Upper lobe of right lung (tissue), 1 donor: ENCODE data around the gene GHR. TPM values are rescaled to one million over a fixed set of nuclear protein-coding genes. Genes with fewer than 3 reads are reported as not detected.

Experiments
- ATAC-seq: fragments of 200-7000 bp; cut with Tn5 transposase; one replicate; pipeline ENCODE4 v1.9.1; 2020; ENCODE audit warnings: mild to moderate bottlenecking, moderate library complexity
- DNase-seq: peaks from one replicate; pipeline ENCODE4 v3.0.0-alpha.2; 2020
- H3K27ac ChIP-seq: fragments of 200-600 bp; one replicate; pipeline ENCODE4 v1.8.0; 2022
- H3K27me3 ChIP-seq: fragments of 200-600 bp; one replicate; pipeline ENCODE4 v1.8.0; 2022; ENCODE audit warnings: mild to moderate bottlenecking
- H3K36me3 ChIP-seq: fragments of 200-600 bp; one replicate; pipeline ENCODE4 v1.8.0; 2022
- H3K4me1 ChIP-seq: fragments of 200-600 bp; one replicate; pipeline ENCODE4 v1.8.0; 2022
- H3K4me3 ChIP-seq: fragments of 200-600 bp; one replicate; pipeline ENCODE4 v1.8.0; 2022; ENCODE audit warnings: mild to moderate bottlenecking
- H3K9me3 ChIP-seq: fragments of 200-600 bp; one replicate; pipeline ENCODE4 v1.8.0; 2022
- CTCF ChIP-seq: fragments of 200-600 bp; IDR thresholded peaks from one replicate; pipeline ENCODE4 v1.8.0; 2022; ENCODE audit warnings: antibody characterized with exemption
- intact Hi-C: fragments of 100-400 bp; cut with DNase I; formaldehyde crosslinking; loops from one replicate; pipeline ENCODE4 v1.11.0; 2022
- total RNA-seq: library from RNA; stranded (reverse); fragmentation: NEBNext Ultra II Directional; extraction: Animal tissue kit (Norgen Biotek cat#: 25700); gene quantifications from one replicate; pipeline ENCODE4 v1.2.1, GENCODE V29; 2021
- donor health status: DM: no; HTN: yes; CAD: no; lungs with severe emphysema.

GHR gene
- total RNA-seq, 1 donor from 2014 or later = 6.6 TPM

DNA sequence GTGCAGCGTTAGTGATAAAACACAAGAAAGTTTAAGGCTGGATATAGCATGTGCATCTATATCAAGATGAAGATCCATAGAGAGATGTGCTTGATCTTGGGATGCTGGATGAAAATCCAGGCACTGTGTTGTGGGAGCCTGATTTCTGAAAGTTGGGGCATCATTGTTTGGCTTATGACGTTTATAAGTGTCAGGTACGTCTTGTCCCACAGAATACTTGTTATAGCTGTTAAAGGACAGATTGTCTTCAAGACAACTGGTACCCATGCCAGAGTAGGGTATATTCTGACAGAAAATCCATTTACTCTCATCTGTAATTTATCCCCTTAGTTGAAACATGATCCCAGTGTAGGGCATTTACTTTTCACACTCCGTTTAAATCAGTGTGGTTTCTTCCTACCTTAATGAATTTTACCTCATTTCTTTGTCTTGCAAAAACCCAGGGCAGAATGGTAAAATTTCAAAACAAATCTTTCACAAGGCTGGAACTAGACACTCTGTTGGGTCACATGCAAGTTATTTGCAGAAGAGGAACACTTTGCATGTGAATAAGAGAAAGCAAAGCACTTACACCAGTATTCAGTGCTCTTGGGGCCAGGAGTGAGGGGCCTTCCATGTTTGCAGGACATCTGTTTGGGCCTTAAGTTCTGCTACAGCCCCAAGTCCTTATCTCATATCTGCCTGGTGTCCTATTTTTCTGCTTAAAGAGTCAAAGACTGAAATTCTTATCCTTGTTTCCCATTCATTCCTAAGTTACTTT, 73.3 kb downstream of the GHR start:
- Histone ChIP-seq H3K27me3 (no peaks in the 10 kb centered on the region), H3K4me1 (no peaks in the 10 kb centered on the region), H3K4me3 (no peak overlapping the region), H3K36me3 (no peaks in the 10 kb centered on the region), H3K27ac (no peak overlapping the region), H3K9me3 (no peaks in the 10 kb centered on the region)
- no peak for DNase-seq
- intact Hi-C loops = no loop called here
- ATAC-seq = no peak
- TF ChIP-seq CTCF = no peak

DNA sequence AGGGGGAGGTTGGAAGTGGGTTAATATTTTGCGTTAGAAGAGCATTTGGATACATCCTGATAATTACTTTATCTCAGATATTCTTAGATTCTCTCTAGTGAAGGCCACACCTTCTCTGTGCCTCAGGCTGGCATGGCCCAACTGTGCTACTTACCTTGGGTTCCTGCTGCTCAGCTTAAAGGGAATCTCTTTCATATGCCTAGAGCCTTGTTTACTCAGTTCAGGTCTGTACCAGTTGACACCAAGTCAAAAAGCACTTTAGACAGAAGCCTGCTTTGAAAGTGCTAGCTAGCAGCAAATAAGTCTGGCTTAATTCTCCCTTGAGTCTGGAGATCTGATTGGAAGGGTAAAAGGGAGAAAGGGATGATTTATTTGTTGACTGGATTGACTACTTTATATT, 74.8 kb downstream of the GHR start:
- Histone ChIP-seq H3K27ac (no peak overlapping the region), H3K36me3 (no peaks in the 10 kb centered on the region), H3K27me3 (no peaks in the 10 kb centered on the region), H3K4me1 (no peaks in the 10 kb centered on the region), H3K9me3 (no peaks in the 10 kb centered on the region), H3K4me3 (no peak overlapping the region)
- DNase-seq = no peak
- ATAC-seq = no peak
- intact Hi-C loops = no loop called here
- no peak for TF ChIP-seq CTCF

GRCh38 chr5:42499016-42499415, 75.8 kb downstream of the GHR start:
- ATAC-seq = peak; percentile 53
- Histone ChIP-seq H3K4me3 (no peak overlapping the region), H3K27me3 (no peaks in the 10 kb centered on the region), H3K9me3 (no peaks in the 10 kb centered on the region), H3K4me1 (no peaks in the 10 kb centered on the region), H3K27ac (no peak overlapping the region), H3K36me3 (no peaks in the 10 kb centered on the region)
- intact Hi-C loops = no loop called here
- TF ChIP-seq CTCF = no peak
- no peak for DNase-seq

- Histone ChIP-seq H3K27me3 (no peaks in the 10 kb centered on the region), H3K4me3 (no peak overlapping the region), H3K36me3 (no peaks in the 10 kb centered on the region), H3K9me3 (no peaks in the 10 kb centered on the region), H3K4me1 (no peaks in the 10 kb centered on the region), H3K27ac (no peak overlapping the region)
- no peak for DNase-seq
- intact Hi-C loops = no loop called here
- no peak for ATAC-seq
- TF ChIP-seq CTCF = no peak
Measured at GRCh38 chr5:42500003-42500599, 76.9 kb downstream of the GHR start.

DNA sequence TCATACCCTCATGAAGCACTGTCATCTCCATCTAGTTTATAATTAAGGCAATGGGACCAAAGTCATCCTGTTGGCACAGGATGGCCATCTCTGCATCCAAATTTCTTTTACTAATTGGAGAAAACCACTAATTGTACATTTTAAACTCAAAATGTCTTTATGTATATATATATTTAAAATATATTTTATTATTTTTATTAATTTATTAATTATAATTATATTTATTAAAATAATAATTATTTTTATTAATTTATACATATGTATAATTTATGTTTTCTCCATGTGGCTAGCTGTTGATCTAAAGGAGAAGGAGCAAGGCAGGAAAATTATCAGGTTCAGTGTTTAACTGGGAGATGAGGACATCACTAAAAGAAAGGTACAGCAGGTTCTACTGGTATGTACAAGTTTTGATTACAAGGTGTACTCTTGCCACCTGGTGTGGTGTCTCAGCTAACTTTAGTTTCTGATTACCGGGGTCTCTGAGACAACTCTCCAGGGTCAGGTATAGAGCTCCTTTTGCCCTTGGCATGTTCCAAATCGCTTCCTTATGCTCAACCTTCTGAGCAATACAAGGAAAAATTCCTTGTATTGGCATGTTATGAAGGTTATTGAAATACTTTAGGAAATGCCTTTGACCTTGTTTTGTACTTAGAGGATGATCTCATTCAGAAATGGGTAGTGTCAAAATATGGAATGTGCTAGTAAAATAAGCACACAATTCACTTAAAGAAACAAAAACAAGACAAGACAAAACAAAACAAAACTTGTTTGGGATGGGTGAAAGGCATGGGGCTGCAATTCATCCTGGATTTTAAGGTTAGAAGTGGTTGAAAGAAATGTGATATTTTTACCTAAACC, 79.6 kb downstream of the GHR start:
- H3K4me1 ChIP-seq = no peaks in the 10 kb centered on the region
- H3K9me3 ChIP-seq = no peaks in the 10 kb centered on the region
- H3K27ac ChIP-seq = no peak overlapping the region
- DNase-seq (no peak), ATAC-seq (no peak)
- no peak overlapping the region for H3K4me3 ChIP-seq
- no peak for TF ChIP-seq CTCF
- intact Hi-C loops = no loop called here
- no peaks in the 10 kb centered on the region for H3K36me3 ChIP-seq
- no peaks in the 10 kb centered on the region for H3K27me3 ChIP-seq
